ENCODE measurements around the gene CD46.

Gene CD46

GRCh38 chr1:207807690-207808321 is 56.0 kb downstream of the CD46 start:
- no peak for DNase-seq (ENCODE audit: low read depth, low spot score)
- H3K36me3 ChIP-seq (ENCODE audit: control insufficient read depth, insufficient read depth, low read length) = no peaks in the 10 kb centered on the region
- WGBS (ENCODE audit: insufficient coverage, insufficient read length) = no CpG with 5 or more reads among the region's 13 CpGs
- no peak overlapping the region for H3K27ac ChIP-seq (ENCODE audit: low read length)
- no peaks in the 10 kb centered on the region for H3K9me3 ChIP-seq (ENCODE audit: control insufficient read depth, insufficient read depth, low read length)
- H3K27me3 ChIP-seq (ENCODE audit: control insufficient read depth, insufficient read depth, low read length) = no peaks in the 10 kb centered on the region
- no peak overlapping the region for H3K4me3 ChIP-seq (ENCODE audit: low read length)
- H3K4me1 ChIP-seq (ENCODE audit: control insufficient read depth, insufficient read depth, low read length) = peaks cover 1% of the 10 kb centered on the region; the same call in 1 of the 2 replicates

- Histone ChIP-seq H3K36me3 (ENCODE audit: control insufficient read depth, insufficient read depth, low read length) (no peaks in the 10 kb centered on the region), H3K4me1 (ENCODE audit: control insufficient read depth, insufficient read depth, low read length) (peaks cover 1% of the 10 kb centered on the region; the same call in 1 of the 2 replicates), H3K27me3 (ENCODE audit: control insufficient read depth, insufficient read depth, low read length) (no peaks in the 10 kb centered on the region), H3K27ac (ENCODE audit: low read length) (no peak overlapping the region), H3K9me3 (ENCODE audit: control insufficient read depth, insufficient read depth, low read length) (no peaks in the 10 kb centered on the region), H3K4me3 (ENCODE audit: low read length) (no peak overlapping the region)
- no peak for DNase-seq (ENCODE audit: low read depth, low spot score)
- no CpG with 5 or more reads among the region's 7 CpGs for WGBS (ENCODE audit: insufficient coverage, insufficient read length)
Observed at GRCh38 chr1:207808322-207808705, 56.5 kb downstream of the CD46 start.

- no CpG with 5 or more reads among the region's 5 CpGs for WGBS (ENCODE audit: insufficient coverage, insufficient read length)
- Histone ChIP-seq H3K36me3 (ENCODE audit: control insufficient read depth, insufficient read depth, low read length) (no peaks in the 10 kb centered on the region), H3K27me3 (ENCODE audit: control insufficient read depth, insufficient read depth, low read length) (no peaks in the 10 kb centered on the region), H3K27ac (ENCODE audit: low read length) (no peak overlapping the region), H3K4me3 (ENCODE audit: low read length) (no peak overlapping the region), H3K4me1 (ENCODE audit: control insufficient read depth, insufficient read depth, low read length) (peaks cover 1% of the 10 kb centered on the region; the same call in 1 of the 2 replicates), H3K9me3 (ENCODE audit: control insufficient read depth, insufficient read depth, low read length) (no peaks in the 10 kb centered on the region)
- DNase-seq (ENCODE audit: low read depth, low spot score) = no peak
Observed at GRCh38 chr1:207808911-207809555, 57.2 kb downstream of the CD46 start.

- no peaks in the 10 kb centered on the region for H3K36me3 ChIP-seq (ENCODE audit: control insufficient read depth, insufficient read depth, low read length)
- 0 out of 2 replicates have a peak, but pooled peaks cover 1% of the 10 kb centered on the region for H3K4me1 ChIP-seq (ENCODE audit: control insufficient read depth, insufficient read depth, low read length)
- no peak overlapping the region for H3K4me3 ChIP-seq (ENCODE audit: low read length)
- H3K27ac ChIP-seq (ENCODE audit: low read length) = no peak overlapping the region
- DNase-seq (ENCODE audit: low read depth, low spot score) = no peak
- no CpG with 5 or more reads among the region's 2 CpGs for WGBS (ENCODE audit: insufficient coverage, insufficient read length)
- H3K27me3 ChIP-seq (ENCODE audit: control insufficient read depth, insufficient read depth, low read length) = no peaks in the 10 kb centered on the region
- no peaks in the 10 kb centered on the region for H3K9me3 ChIP-seq (ENCODE audit: control insufficient read depth, insufficient read depth, low read length)
Observed at GRCh38 chr1:207810173-207810572, 58.3 kb downstream of the CD46 start.

- H3K4me1 ChIP-seq (ENCODE audit: control insufficient read depth, insufficient read depth, low read length) = 0 out of 2 replicates have a peak, but pooled peaks cover 1% of the 10 kb centered on the region
- H3K36me3 ChIP-seq (ENCODE audit: control insufficient read depth, insufficient read depth, low read length) = no peaks in the 10 kb centered on the region
- no CpG with 5 or more reads among the region's 9 CpGs for WGBS (ENCODE audit: insufficient coverage, insufficient read length)
- no peak for DNase-seq (ENCODE audit: low read depth, low spot score)
- H3K9me3 ChIP-seq (ENCODE audit: control insufficient read depth, insufficient read depth, low read length) = no peaks in the 10 kb centered on the region
- H3K27me3 ChIP-seq (ENCODE audit: control insufficient read depth, insufficient read depth, low read length) = no peaks in the 10 kb centered on the region
- no peak overlapping the region for H3K27ac ChIP-seq (ENCODE audit: low read length)
- H3K4me3 ChIP-seq (ENCODE audit: low read length) = no peak overlapping the region; the same call in 1 of the 2 replicates
Observed at GRCh38 chr1:207810606-207811295, 58.9 kb downstream of the CD46 start.

GRCh38 chr1:207811319-207811718 is 59.5 kb downstream of the CD46 start:
- no peaks in the 10 kb centered on the region for H3K27me3 ChIP-seq (ENCODE audit: control insufficient read depth, insufficient read depth, low read length)
- H3K4me1 ChIP-seq (ENCODE audit: control insufficient read depth, insufficient read depth, low read length) = 0 out of 2 replicates have a peak, but pooled peaks cover 1% of the 10 kb centered on the region
- no peak for DNase-seq (ENCODE audit: low read depth, low spot score)
- H3K36me3 ChIP-seq (ENCODE audit: control insufficient read depth, insufficient read depth, low read length) = no peaks in the 10 kb centered on the region
- WGBS (ENCODE audit: insufficient coverage, insufficient read length) = no CpG with 5 or more reads among the region's 8 CpGs
- no peak overlapping the region for H3K4me3 ChIP-seq (ENCODE audit: low read length)
- no peaks in the 10 kb centered on the region for H3K9me3 ChIP-seq (ENCODE audit: control insufficient read depth, insufficient read depth, low read length)
- H3K27ac ChIP-seq (ENCODE audit: low read length) = no peak overlapping the region

- Histone ChIP-seq H3K4me1 (ENCODE audit: control insufficient read depth, insufficient read depth, low read length) (0 out of 2 replicates have a peak, but pooled peaks cover 1% of the 10 kb centered on the region), H3K36me3 (ENCODE audit: control insufficient read depth, insufficient read depth, low read length) (no peaks in the 10 kb centered on the region), H3K4me3 (ENCODE audit: low read length) (no peak overlapping the region), H3K27ac (ENCODE audit: low read length) (no peak overlapping the region), H3K27me3 (ENCODE audit: control insufficient read depth, insufficient read depth, low read length) (no peaks in the 10 kb centered on the region), H3K9me3 (ENCODE audit: control insufficient read depth, insufficient read depth, low read length) (no peaks in the 10 kb centered on the region)
- no CpG with 5 or more reads among the region's 16 CpGs for WGBS (ENCODE audit: insufficient coverage, insufficient read length)
- DNase-seq (ENCODE audit: low read depth, low spot score) = no peak
Observed at GRCh38 chr1:207811920-207812720, 60.3 kb downstream of the CD46 start.

- H3K4me3 ChIP-seq (ENCODE audit: low read length) = no peak overlapping the region
- WGBS (ENCODE audit: insufficient coverage, insufficient read length) = no CpG with 5 or more reads among the region's 10 CpGs
- H3K27ac ChIP-seq (ENCODE audit: low read length) = no peak overlapping the region
- H3K9me3 ChIP-seq (ENCODE audit: control insufficient read depth, insufficient read depth, low read length) = no peaks in the 10 kb centered on the region
- H3K4me1 ChIP-seq (ENCODE audit: control insufficient read depth, insufficient read depth, low read length) = 0 out of 2 replicates have a peak, but pooled peaks cover 1% of the 10 kb centered on the region
- H3K27me3 ChIP-seq (ENCODE audit: control insufficient read depth, insufficient read depth, low read length) = no peaks in the 10 kb centered on the region
- no peaks in the 10 kb centered on the region for H3K36me3 ChIP-seq (ENCODE audit: control insufficient read depth, insufficient read depth, low read length)
- no peak for DNase-seq (ENCODE audit: low read depth, low spot score)
Observed at GRCh38 chr1:207812778-207813511, 61.1 kb downstream of the CD46 start.

- no peak overlapping the region for H3K4me3 ChIP-seq (ENCODE audit: low read length)
- WGBS (ENCODE audit: insufficient coverage, insufficient read length) = no CpG with 5 or more reads among the region's 3 CpGs
- no peak overlapping the region for H3K27ac ChIP-seq (ENCODE audit: low read length)
- no peaks in the 10 kb centered on the region for H3K4me1 ChIP-seq (ENCODE audit: control insufficient read depth, insufficient read depth, low read length)
- H3K9me3 ChIP-seq (ENCODE audit: control insufficient read depth, insufficient read depth, low read length) = no peaks in the 10 kb centered on the region
- no peaks in the 10 kb centered on the region for H3K27me3 ChIP-seq (ENCODE audit: control insufficient read depth, insufficient read depth, low read length)
- DNase-seq (ENCODE audit: low read depth, low spot score) = no peak
- no peaks in the 10 kb centered on the region for H3K36me3 ChIP-seq (ENCODE audit: control insufficient read depth, insufficient read depth, low read length)
Observed at GRCh38 chr1:207813512-207813881, 61.6 kb downstream of the CD46 start.
